Mammary epithelial cell (primary cell): ENCODE results near the gene MYPOP.

Experiments used
- CTCF ChIP-seq, 2 donors: IDR thresholded peaks in 1 of 2; conservative IDR thresholded peaks in 1 of 2; 2 replicates each; pipeline ENCODE4 v1.5.1; 2011 to 2012; ENCODE audit warnings: inconsistent platforms in 2 of 2, low read length in 2 of 2, mild to moderate bottlenecking in 2 of 2, control low read depth in 1 of 2, low read depth in 1 of 2; ENCODE audit not compliant: insufficient read depth in 1 of 2; ENCODE audit errors: extremely low read depth in 1 of 2
- EZH2 ChIP-seq: IDR thresholded peaks from 2 replicates; pipeline ENCODE4 v1.6.1; 2012; ENCODE audit warnings: low read length, inconsistent platforms, borderline replicate concordance

GRCh38 chr19:45901432-45901911, 941 bp downstream of the MYPOP start:
- TF ChIP-seq CTCF (conservative IDR thresholded peaks at IDR 0.05 in 1 of 2, IDR thresholded peaks at IDR 0.05 in 1 of 2; ENCODE audit: extremely low read depth in 1 of 2, insufficient read depth in 1 of 2, low read depth in 1 of 2, low read length in 2 of 2) (no peak), EZH2 (no peak)
